Forelimb muscle (tissue), 1 donor: ENCODE data around the gene CTNND1. TPM values are rescaled to one million over a fixed set of nuclear protein-coding genes. Genes with fewer than 3 reads are reported as not detected.
"Not testable (repeated sequence)": the region's sequence is repeated elsewhere in the genome, so short reads cannot be mapped to it uniquely, and the experiment has no call there.

Source experiments
- DNase-seq: peaks from one replicate; pipeline ENCODE4 v3.0.0-alpha.2; 2013; ENCODE audit warnings: low read depth
- polyA plus RNA-seq: library from polyadenylated mRNA; unstranded; fragments of 120-200 nt; gene quantifications from one replicate; pipeline ENCODE4 v1.2.1, GENCODE V29; 2013; ENCODE audit not compliant: insufficient read length

CTNND1 gene, protein sequence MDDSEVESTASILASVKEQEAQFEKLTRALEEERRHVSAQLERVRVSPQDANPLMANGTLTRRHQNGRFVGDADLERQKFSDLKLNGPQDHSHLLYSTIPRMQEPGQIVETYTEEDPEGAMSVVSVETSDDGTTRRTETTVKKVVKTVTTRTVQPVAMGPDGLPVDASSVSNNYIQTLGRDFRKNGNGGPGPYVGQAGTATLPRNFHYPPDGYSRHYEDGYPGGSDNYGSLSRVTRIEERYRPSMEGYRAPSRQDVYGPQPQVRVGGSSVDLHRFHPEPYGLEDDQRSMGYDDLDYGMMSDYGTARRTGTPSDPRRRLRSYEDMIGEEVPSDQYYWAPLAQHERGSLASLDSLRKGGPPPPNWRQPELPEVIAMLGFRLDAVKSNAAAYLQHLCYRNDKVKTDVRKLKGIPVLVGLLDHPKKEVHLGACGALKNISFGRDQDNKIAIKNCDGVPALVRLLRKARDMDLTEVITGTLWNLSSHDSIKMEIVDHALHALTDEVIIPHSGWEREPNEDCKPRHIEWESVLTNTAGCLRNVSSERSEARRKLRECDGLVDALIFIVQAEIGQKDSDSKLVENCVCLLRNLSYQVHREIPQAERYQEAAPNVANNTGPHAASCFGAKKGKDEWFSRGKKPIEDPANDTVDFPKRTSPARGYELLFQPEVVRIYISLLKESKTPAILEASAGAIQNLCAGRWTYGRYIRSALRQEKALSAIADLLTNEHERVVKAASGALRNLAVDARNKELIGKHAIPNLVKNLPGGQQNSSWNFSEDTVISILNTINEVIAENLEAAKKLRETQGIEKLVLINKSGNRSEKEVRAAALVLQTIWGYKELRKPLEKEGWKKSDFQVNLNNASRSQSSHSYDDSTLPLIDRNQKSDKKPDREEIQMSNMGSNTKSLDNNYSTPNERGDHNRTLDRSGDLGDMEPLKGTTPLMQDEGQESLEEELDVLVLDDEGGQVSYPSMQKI
- 131 TPM for polyA plus RNA-seq

DNA sequence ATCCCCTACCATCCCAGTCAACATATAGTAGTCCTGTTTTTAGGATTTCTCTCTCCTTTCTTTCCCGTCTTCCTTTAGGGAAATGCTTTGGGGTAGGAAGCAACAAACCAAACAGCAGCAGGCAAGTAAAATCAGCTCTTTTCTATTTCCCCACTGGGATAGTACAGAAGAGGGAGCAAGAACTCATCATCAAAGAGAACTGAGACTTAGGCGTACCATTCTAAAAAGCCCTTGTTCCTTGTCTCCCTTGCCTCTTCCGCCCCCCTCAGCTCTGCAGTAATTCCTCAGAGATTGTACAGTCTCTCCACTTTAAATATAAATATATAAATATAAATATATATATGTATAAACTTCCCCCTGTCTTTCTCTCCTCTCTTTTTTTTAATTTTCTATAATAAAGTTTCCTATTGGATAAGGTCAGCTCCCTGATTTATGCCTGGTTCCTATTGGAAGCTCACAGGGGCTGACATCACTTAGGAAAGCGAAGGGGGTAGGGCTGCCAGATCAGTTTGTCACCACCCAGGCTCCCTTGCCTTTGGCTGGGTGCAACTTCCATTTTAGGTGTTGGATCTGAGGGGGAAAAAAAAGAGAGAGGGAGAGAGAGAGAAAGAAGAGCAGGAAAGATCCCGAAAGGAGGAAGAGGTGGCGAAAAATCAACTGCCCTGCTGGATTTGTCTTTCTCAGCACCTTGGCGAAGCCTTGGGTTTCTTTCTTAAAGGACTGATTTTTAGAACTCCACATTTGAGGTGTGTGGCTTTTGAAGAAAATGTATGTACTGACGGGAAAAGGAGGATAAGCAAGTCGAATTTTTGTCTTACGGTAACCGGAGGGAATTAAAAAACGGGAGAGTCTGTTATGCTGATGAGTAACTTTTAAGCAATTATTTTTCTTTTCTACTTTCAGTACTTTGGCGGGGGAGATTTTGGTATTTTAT lies at the start of gene CTNND1:
Gene CTNND1, plus strand, starts transcription at position 502 of the 934 bp plus-strand sequence. CDS start 29,677 bp downstream, outside the sequence.
- peak; percentile 96 for DNase-seq

DNA sequence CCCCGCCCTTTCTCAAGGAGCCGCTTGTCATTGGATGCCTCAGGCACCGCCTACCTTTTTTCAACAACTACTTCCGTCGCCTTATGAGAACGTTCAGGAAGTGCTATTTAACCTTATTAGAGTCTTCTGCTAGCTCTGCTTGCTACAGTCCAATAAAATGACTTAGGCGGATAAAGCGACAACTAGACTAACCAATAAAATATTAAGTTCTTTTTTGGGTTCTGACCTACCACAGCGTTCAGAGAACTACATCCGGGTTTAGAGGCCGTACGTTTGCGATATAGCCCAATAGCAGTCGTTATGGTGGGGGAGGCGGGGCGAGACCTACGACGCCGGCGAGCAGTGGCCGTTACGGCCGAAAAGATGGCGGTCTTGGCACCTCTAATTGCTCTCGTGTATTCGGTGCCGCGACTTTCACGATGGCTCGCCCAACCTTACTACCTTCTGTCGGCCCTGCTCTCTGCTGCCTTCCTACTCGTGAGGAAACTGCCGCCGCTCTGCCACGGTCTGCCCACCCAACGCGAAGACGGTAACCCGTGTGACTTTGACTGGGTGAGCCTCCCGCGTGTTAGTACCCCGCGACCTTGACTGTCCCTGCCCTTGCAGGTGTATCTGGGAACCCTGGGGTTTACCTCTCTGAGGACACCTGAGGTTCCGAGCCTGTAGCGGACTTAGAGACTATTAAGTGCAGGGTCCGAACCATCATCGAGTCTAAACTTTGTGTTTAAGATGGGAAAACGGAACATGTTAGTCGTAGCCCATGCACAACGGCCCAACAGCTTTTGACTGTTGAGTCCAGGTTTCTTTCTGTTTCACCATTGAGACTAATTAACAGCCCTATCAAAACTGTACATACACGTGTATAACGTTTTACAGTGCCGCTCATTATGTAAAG lies 49.1 kb upstream of the CTNND1 start, which contains the start of gene TMX2:
Gene TMX2, plus strand, starts transcription at position 338 of the 895 bp plus-strand sequence. Its CDS starts 26 bp downstream, at position 364.
- DNase-seq, result peak; percentile 99

DNA sequence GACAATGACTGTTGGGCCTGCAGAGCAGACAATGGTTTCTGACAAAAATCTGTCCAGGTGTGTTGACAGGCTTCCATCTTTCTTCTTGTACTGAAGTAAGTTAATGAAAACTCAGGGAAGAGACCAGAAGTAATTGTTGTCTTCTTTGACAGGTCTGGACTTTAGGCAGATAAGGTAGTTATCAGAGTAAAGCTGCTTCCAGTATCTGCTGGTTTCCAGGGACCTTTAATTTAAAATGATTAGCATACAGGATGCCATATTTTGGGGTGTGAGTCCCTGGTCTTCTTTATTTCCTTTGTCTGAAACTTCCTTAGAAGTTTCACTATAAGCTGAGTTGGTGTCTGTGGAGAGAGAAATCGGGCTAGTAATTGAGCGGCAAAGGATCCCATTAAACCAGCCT lies 47.8 kb upstream of the CTNND1 start:
- DNase-seq, result no peak

DNA sequence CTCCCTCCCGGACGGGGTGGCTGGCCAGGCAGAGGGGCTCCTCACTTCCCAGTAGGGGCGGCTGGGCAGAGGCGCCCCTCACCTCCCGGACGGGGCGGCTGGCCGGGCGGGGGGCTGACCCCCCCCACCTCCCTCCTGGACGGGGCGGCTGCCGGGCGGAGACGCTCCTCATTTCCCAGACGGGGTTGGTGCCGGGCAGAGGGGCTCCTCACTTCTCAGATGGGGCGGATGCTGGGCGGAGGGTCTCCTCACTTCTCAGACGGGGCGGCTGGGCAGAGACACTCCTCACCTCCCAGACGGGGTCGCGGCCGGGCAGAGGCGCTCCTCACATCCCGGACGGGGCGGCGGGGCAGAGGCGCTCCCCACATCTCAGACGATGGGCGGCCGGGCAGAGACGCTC lies 44.9 kb upstream of the CTNND1 start:
- DNase-seq, result not testable (repeated sequence)

DNA sequence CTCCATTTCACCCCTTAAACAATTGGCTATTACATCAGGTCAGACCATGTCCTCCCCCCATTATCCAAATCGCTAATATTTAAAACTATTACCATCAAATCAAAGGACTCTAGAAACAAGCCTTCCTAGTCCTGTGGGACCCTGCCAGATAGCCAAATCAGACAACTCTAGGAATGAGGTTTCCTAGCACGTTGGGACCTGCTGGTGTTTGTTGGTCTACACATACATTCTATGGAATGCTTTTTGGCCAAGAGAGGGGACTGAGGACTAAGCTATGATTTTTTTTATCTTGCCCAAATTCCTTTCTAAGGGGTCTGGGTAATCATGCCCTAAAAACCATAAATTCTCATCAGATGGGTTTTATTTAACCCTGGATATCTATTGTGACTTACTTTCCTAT lies 34.4 kb upstream of the CTNND1 start:
- no peak for DNase-seq

DNA sequence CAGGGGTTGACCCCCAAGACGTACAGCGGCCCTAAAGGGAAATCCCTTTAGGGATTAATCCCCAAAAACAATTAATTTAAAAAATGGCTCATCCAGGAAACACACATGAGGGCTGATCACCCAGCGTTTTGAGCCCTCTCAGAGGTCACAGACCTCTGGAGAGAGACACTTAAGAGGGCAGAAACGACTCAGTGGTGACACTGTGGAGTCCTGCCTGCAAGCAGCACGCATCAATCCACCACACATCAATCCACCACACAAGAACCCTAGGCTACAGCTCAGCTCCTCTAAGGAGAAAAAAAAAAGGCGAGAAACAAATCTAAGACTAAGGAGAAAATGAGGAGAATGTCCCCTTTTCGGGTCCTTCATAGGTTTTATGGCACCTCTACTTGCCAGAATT lies 32.8 kb upstream of the CTNND1 start:
- DNase-seq, result no peak

DNA sequence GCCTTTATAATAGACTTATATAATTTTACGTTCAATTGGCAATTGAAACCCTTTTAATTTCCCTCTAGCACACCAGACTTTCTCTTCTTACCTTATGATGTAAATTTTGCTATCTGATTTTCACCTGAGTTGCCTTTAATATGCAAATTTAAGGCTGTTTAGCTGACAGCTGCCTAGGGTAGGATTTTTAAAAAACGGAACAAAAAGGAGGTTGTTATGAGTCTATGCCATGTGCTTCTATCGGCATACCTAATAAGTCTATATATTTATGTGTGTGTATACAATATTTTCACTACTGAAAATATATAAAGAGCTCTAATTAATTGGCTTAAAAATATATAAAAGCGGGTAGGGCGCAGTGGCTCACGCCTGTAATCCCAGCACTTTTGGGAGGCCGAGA lies 32.1 kb upstream of the CTNND1 start:
- no peak for DNase-seq

DNA sequence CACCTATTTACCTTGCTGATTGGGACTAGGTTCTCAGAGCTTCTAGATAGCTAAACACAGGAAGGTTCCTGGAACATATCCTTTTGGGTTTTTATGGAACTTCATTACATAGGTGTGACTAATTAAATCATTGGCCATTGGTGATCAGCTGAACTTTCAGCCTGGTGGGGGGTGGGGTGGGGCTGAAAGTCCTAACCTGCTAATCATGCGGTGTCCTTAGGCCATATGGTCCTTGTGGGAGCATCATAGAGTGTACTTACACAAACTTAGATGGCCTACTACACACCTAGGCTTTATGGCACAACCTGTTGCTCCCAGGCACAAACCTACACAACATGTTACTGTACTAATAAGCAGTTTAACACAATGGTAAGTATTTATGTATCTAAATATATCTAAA lies 28.9 kb upstream of the CTNND1 start:
- no peak for DNase-seq

DNA sequence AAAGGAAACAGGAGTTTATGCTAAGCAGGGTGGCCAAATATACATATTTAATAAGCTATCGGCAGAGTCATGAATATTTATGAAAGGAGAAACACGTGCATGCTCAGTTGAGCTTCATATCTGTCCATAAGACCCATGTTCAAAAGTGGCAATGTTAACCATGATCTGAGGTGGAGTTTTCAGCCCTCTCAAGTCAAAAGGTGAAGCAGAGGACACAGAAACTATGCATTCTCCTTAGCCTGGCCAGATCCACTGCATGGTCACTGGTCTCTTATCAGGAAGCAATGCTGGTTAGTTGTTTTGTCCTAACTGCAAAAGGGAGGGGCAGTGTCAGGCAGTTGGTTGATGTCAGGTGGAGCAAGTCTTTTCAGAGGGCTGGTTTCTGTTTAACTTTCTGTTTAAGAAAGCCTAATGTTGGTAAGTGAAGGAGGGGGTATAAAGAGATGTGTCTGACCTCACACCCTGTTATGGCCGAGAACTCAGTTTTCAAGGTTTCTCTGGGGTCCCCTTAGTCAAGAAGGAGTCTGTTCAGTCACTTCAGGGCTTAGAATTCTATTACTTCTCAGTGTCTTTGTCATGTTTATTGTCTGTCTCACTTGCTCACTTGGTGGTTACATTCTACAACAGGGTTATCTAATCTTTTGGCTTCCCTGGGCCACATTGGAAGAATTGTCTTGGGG lies 25.8 kb upstream of the CTNND1 start:
- DNase-seq, result no peak

DNA sequence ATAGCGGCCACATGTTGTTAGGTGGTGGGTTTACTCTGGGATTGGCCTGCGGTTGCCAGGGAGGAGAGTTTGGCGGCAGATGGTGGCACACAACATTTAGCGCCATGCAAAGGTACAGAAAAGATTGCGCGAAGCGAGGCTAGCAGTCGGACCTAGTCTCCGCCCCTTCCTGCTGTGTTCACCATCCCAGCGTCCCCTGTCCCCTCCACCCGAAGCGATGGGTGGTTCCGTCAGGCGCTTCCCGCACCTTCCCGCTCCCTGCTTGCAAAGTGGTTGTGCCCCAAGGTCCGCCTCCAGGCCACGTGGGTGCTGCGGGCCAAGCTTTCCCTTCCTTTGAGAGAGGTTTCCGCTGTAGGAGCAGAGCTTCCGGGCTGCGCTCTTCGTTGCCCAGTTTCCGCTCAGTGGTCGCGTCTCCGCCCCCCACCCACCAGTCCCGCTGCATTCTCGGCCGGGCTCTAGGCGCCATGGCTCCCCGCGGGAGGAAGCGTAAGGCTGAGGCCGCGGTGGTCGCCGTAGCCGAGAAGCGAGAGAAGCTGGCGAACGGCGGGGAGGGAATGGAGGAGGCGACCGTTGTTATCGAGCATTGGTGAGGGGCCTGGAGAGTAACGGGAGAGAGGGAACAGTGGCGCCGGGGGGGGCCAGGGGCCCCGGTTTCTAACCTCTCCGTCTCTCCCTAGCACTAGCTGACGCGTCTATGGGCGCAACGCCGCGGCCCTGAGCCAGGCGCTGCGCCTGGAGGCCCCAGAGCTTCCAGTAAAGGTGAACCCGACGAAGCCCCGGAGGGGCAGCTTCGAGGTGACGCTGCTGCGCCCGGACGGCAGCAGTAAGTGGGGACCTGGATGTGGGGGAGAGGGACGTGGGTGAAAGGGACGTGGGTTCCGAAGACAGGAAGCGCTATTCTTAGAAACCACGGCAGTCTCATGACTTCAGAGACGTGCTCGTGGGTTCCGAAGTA lies 20.2 kb upstream of the CTNND1 start, which contains the start of gene SELENOH:
Gene SELENOH, plus strand, starts transcription at position 360 of the 955 bp plus-strand sequence. Its CDS starts 105 bp downstream, at position 465.
- DNase-seq, result peak; percentile 90

DNA sequence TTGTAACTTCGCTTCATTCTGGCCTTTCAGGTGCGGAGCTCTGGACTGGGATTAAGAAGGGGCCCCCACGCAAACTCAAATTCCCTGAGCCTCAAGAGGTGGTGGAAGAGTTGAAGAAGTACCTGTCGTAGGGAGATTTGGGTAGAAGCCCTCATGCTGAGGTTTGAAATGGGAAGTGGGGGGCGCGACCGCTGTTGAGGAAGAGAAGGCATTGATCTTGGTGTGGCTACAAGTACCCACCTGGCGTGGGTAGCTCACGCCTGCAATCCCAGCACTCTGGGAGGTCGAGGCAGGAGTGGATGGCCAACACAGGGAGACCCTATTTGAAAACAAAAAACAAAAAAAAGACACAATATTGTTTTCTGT lies 19.5 kb upstream of the CTNND1 start:
- no peak for DNase-seq

DNA sequence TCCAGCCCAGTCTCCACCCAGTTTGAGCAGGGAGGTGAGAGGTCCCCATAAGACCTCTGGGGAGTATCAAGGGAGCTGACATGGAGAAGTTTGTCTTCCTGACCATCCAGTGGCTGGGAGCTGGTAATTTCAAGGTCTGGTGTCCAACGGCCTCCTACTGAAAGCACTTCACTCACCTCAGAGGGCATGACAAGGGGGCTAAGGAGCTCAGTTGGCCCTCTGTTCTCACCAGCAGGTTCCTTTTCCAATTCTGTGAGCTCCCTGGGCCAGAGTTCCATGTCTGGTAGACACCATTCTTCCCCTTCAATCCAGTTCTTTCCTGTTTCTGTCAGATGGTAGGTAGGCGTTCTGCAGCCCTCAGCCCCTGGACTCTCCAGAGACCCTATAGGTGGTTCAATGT lies 17.2 kb upstream of the CTNND1 start:
- no peak for DNase-seq

DNA sequence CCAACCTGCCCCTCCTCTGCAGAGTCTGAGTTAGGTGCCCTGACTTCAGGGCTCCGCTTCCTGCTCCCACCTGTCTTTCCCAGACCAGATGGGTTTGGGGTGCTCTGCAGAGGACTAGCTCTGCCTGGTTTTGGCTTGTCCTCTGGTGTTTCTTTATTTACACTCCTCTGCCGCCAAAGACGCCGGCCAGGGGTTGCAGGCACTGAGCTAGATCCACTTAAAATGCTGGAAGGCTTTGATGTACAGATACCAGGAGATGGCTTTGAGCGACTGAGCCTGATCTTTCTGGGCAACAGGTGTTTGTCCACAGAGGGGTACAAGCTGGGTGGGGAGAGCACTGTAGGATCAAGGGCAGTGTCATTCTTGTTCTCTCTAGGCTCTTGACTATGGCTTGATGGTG lies 16.4 kb upstream of the CTNND1 start:
- no peak for DNase-seq

DNA sequence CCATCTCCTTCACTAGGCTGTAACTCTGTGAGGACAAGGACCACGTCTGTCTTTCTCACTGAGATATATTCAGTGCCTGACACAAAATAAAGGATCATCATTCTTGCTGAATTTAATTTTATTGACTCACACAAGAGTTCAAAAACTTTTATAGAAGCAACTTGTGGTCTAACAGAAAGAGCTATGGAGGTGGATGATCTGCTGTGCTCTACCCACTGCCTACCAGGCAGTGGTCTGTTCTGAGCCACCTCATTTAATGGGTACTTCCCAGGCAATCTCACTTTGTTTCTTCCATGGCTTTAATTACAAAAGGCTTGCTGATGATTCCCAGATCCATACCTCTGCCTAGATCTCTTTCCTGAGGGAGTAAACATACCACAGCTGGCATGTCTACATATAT lies 14.7 kb upstream of the CTNND1 start:
- no peak for DNase-seq

DNA sequence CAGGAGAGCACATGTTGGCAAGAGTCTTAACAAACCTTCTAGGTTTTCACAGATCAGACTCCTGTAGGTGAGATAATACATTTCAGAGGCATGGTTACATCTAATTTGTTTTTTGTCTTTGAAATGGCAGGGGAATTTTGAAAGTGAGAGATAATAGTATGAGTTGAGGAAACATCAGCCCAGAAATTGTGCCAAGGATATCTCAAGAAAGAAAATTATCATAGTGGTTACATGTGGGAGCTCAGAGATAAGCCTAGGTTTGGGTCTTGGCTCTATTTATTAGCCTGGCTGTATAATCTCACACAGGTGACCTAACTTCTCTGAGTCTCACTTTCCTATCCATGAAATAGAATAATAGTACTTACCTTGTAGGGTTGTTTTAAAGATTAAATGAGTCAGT lies 10.4 kb upstream of the CTNND1 start:
- no peak for DNase-seq

DNA sequence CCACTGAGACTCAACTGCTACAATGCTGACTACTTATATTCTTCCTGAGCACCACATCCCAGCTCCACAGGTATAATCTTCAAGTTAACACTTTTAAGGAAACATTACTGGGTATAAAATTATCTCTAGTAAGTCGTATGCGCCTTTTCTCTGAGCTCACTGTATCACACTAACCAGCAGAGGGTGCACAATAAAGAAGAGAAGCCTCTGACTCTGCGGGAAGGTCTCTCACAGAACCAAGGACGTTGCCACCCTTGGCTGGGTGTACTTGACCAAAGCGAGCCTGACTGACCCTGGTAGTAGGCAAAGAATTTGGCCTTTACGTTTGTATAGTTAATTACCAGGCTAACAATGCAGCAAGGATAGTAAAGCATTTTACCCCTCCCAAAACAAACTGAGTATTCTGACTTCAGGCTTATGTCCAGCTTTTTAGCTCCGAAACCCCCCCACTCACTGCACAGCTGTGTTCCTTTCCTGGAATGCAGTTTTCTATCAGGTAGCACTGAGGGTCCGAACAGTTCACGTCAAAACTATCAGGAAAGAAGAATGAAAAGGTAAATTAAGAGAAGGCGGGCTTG lies 9.8 kb upstream of the CTNND1 start, which contains the start of gene BTBD18:
Gene BTBD18, minus strand, starts transcription at position 144 of the 578 bp plus-strand sequence. CDS start 631 bp downstream, outside the sequence.
- DNase-seq, result no peak

DNA sequence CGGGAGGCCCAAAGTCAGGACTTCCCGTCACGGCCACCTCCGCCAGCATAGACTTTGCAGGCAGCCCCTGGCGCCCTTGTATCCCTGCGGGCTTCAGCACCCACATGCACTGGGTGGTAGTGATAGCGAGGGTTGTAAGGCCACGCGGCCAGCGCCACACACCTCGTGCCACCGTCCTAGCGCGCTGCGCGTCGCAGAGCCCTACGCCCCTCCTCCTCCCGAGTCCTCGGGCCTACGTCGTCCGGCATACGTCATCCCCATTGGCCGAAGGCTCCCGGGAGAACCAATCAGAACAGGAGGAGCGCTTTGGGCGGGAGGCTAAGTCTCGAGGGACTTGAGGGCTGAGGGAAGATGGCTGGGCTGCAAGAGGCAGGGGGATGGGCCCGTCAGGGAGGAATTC lies 8.6 kb upstream of the CTNND1 start:
- DNase-seq, result no peak

DNA sequence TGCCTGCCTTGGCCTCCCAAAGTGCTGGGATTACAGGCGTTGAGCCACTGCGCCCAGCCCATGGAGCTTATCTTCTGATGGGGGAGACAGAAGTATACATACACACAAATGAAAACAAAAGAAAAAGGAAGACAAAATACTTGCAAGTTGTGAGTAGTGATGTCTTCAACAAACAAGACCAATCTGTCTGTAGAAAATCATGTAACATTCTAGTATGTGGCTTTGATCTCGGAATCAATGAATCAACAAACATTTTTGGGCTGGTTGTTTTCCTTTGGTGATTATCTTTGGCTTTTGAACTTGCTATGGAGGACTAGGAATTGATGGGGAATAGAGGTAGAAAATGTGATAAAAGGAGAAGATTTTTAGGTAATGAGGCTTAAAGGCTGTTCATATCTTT lies 3.4 kb upstream of the CTNND1 start:
- DNase-seq, result no peak
